GM12873 (cell line): ENCODE data around the gene EPS15.

Source experiments
- CTCF ChIP-seq: IDR thresholded peaks from 2 replicates; pipeline ENCODE4 v1.5.1; 2012; ENCODE audit warnings: low read depth, mild to moderate bottlenecking, moderate library complexity, low read length, control low read depth; ENCODE audit not compliant: insufficient read depth; ENCODE audit errors: missing control alignments

Gene EPS15

DNA sequence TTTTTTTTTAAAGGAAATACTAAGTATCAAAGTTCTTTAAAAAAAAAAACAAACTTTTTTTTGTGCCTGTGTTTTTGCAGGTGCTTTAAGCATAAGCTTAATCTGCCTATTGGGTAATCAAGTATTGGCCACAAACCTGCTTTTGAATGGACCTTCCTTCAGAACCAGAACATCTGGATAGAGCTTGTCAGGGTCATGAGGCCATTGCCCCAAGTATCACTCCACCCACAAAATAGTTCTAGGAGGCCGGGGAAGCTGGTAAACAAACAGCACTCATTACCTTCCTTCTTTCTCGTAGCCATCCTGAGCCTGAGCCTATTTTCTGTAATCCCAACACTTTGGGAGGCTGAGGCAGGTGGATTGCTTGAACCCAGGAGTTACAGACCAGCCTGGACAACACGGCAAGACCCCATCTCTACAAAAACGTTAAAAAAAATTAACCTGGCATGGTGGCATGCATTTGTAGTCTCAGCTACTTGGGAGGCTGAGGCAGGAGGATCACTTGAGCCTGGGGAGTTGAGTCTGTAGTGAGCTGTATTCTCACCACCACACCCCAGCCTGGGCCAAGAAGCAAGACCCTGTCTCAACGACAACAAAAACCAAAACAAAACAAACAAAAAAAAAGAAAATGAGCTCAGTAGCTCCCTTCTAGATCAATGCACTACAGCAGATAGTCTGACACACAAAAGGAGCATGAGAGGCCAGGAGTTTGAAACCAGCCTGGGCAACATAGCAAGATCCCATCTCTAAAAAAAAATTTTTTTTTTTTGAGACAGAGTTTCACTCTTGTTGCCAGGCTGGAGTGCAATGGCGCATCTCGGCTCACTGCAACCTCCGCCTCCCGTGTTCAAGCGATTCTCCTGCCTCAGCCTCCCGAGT, 34.1 kb upstream of the EPS15 start:
- no peak for TF ChIP-seq CTCF

DNA sequence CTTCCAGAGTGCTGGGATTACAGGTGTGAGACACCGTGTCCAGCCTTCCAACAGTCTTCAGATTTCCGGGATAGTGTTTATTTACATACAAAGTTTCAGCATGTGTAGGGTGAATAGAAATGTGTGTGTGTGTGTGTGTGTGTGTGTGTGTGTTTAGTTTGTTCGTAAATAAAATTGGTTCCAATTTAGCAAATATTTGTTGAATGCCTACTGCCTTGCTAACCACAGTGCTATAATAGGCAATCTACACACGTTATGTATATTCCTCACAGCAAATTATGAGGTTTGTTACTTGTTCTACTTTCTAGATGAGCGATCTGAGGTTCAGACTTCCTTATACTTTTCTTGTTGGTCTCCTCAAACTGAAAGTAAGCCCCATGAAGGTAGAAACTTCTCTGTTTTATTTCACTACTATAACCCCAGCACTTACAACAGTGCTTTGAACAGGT, 32.8 kb upstream of the EPS15 start:
- no peak for TF ChIP-seq CTCF

- TF ChIP-seq CTCF, result no peak
These were observed 32.0 kb upstream of the EPS15 start for GRCh38 chr1:51551081-51551480.

GRCh38 chr1:51549901-51550300, 30.8 kb upstream of the EPS15 start:
- no peak for TF ChIP-seq CTCF

- no peak for TF ChIP-seq CTCF
These were observed 30.1 kb upstream of the EPS15 start for GRCh38 chr1:51549016-51549619.

- no peak for TF ChIP-seq CTCF
These were observed 24.8 kb upstream of the EPS15 start for GRCh38 chr1:51543858-51544257.

DNA sequence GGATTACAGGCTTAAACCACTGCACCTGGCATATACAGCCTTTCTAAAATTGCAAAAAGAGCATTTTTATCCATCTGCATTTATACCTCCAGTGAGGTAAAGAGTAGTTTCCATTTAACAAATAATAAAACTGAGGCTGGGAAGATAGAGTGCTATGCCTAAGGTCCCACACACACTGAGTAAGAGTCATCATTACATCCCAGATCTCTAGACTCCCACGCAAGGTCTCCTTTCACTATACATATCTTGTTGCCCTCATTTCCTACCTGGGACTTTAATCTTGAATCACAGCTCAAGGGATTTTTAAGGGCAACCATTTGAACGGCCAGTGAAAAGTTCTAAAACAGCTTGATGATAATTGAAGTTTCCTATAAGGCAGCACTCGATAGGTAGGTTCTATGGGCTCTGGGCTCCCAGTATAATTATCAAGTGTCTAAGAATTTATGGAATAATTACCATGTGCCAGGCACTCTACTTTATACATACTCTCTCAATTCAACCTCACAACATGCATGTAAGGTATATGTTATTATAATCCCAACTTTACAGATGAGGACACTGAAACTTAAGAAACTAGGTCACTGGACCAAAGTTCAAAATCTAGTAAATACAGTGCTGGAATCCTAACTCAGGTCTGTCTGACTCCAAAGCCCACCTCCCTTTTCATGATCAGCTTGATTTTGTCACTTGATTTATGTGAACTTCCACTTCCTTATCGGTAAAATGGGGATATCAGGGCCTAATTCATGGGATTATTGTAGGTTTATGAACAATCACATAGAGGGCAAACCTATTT, 23.3 kb upstream of the EPS15 start:
- no peak for TF ChIP-seq CTCF
